GM12878 (cell line): Measurements from ENCODE around the gene DNASE1L1. TPM values are rescaled to one million over a fixed set of nuclear protein-coding genes. Genes with fewer than 3 reads are reported as not detected.

ENCODE experiments used
- ATAC-seq: fragments of 200-7000 bp; cut with Tn5 transposase; 3 replicates; pipeline ENCODE4 v1.9.1; 2020; ENCODE audit warnings: mild to moderate bottlenecking, moderate library complexity
- BruUV-seq: library from RNA; stranded (reverse); fragments of 400-500 nt; replicated peaks from 2 replicates; lab custom pipeline; 2021; lab: Mats Ljungman, UMichigan
- CTCF ChIA-PET: fragments of 300-600 bp; sonication (Branson Sonifier 250); formaldehyde crosslinking; extraction: SDS; loops from one replicate; lab custom pipeline; 2021; ENCODE audit warnings: inconsistent platforms; lab: Yijun Ruan, JAX
- POLR2A ChIA-PET: fragments of 350-600 bp; formaldehyde crosslinking; extraction: SDS; loops from one replicate; lab custom pipeline; 2021; ENCODE audit warnings: inconsistent platforms; lab: Charles Lee
- RAD21 ChIA-PET: fragments of 300-600 bp; sonication (Branson Sonifier 250); formaldehyde crosslinking; loops from one replicate; lab custom pipeline; 2023; ENCODE audit warnings: antibody characterized with exemption; ENCODE audit not compliant: unreplicated experiment; lab: Charles Lee
- SMC1A ChIA-PET: fragments of 300-600 bp; sonication (Branson Sonifier 250); formaldehyde crosslinking; loops from one replicate; lab custom pipeline; 2023; ENCODE audit not compliant: unreplicated experiment, uncharacterized antibody; lab: Charles Lee
- DNase-seq: peaks from one replicate; pipeline ENCODE4 v3.0.0-alpha.2; 2011; ENCODE audit warnings: low read depth, low spot score
- FAIRE-seq: peaks from 3 replicates; lab custom pipeline; 2011; peaks lifted over from hg19 to GRCh38; lab: Jason Lieb, UNC
- H2AFZ ChIP-seq: 2 replicates; pipeline ENCODE4 v1.6.0; 2011; ENCODE audit warnings: low read depth, low read length, control low read depth; ENCODE audit not compliant: control insufficient read depth
- H3K27ac ChIP-seq: 2 replicates; pipeline ENCODE4 v1.5.1; 2011; ENCODE audit warnings: control low read depth; ENCODE audit not compliant: control insufficient read depth, insufficient read depth
- H3K27me3 ChIP-seq, 2 experiments: replicated peaks in 1 of 2; 2 replicates each; pipeline versions ENCODE4 v1.6.0 to v1.6.1; 2011; ENCODE audit warnings: low read length in 1 of 2; ENCODE audit not compliant: control insufficient read depth in 2 of 2, insufficient read depth in 2 of 2
- H3K36me3 ChIP-seq, 2 experiments: 2 replicates each; pipeline ENCODE4 v1.5.1; 2011; ENCODE audit warnings: low read length in 1 of 2; ENCODE audit not compliant: control insufficient read depth in 2 of 2, insufficient read depth in 2 of 2
- H3K4me1 ChIP-seq: 2 replicates; pipeline ENCODE4 v1.6.1; 2011; ENCODE audit warnings: mild to moderate bottlenecking, low read length, moderate library complexity, mixed read lengths; ENCODE audit not compliant: control insufficient read depth, insufficient read depth
- H3K4me2 ChIP-seq: 2 replicates; pipeline ENCODE4 v1.6.0; 2011; ENCODE audit warnings: control low read depth; ENCODE audit not compliant: control insufficient read depth, insufficient read depth
- H3K4me3 ChIP-seq: fragments of 200-600 bp; sonication (generic); 2 replicates; pipeline ENCODE4 v1.5.1; 2016
- H3K79me2 ChIP-seq: 2 replicates; pipeline ENCODE4 v1.6.0; 2011; ENCODE audit warnings: low read length; ENCODE audit not compliant: control insufficient read depth, insufficient read depth
- H3K9ac ChIP-seq: 2 replicates; pipeline ENCODE4 v1.8.0; 2011; ENCODE audit warnings: low read length, control low read depth, mixed read lengths; ENCODE audit not compliant: control insufficient read depth, insufficient read depth
- H3K9me3 ChIP-seq: replicated peaks from 3 replicates; pipeline ENCODE4 v1.5.1; 2011; ENCODE audit warnings: mild to moderate bottlenecking, low read length; ENCODE audit not compliant: control insufficient read depth, insufficient read depth
- H4K20me1 ChIP-seq: 2 replicates; pipeline ENCODE4 v1.6.0; 2011; ENCODE audit not compliant: control insufficient read depth, insufficient read depth
- ATF7 ChIP-seq: fragments of 450-650 bp; IDR thresholded peaks from 2 replicates; pipeline ENCODE4 v1.6.1; 2016; ENCODE audit warnings: low read depth, mild to moderate bottlenecking
- CEBPB ChIP-seq, 2 experiments: fragments of 150-350 bp in 1 of 2; IDR thresholded peaks; 2 replicates each; pipeline ENCODE4 v1.6.1; 2012 to 2014; ENCODE audit warnings: low read depth in 2 of 2, low read length in 2 of 2, borderline replicate concordance in 1 of 2, inconsistent platforms in 1 of 2
- CHD4 ChIP-seq: fragments of 200-600 bp; sonication (generic); IDR thresholded peaks from 2 replicates; pipeline ENCODE4 v1.6.1; 2016; ENCODE audit warnings: mild to moderate bottlenecking
- MAX ChIP-seq: IDR thresholded peaks from 2 replicates; pipeline ENCODE4 v1.6.1; 2012; ENCODE audit warnings: low read depth, low read length, improper control_type of control experiment
- MLLT1 ChIP-seq: fragments of 450-650 bp; IDR thresholded peaks from 2 replicates; pipeline ENCODE4 v1.6.1; 2016; ENCODE audit warnings: mild to moderate bottlenecking
- PML ChIP-seq: IDR thresholded peaks from 2 replicates; pipeline ENCODE4 v1.6.1; 2012; ENCODE audit warnings: low read length, inconsistent platforms
- SMAD5 ChIP-seq: IDR thresholded peaks from 2 replicates; pipeline ENCODE4 v1.6.1; 2016; ENCODE audit warnings: antibody characterized with exemption, low read depth
- SP1 ChIP-seq: IDR thresholded peaks from one replicate; pipeline ENCODE4 v1.6.1; 2011; ENCODE audit warnings: low read depth, low read length
- WGBS: methylation state at CpG from one replicate; pipeline ENCODE4 v1.1.6; 2016; ENCODE audit warnings: low lambda C conversion rate; ENCODE audit not compliant: insufficient replicate concordance, insufficient coverage; ENCODE audit errors: missing lambda C conversion rate; 5-methylcytosine and 5-hydroxymethylcytosine counted together
- in situ Hi-C: fragments of 300-500 bp; cut with MboI; formaldehyde crosslinking; loops from 9 replicates; pipeline ENCODE4 v1.14.3; 2018; ENCODE audit warnings: mixed read lengths
- intact Hi-C: fragments of 100-400 bp; cut with micrococcal nuclease; formaldehyde crosslinking; loops from one replicate; pipeline ENCODE4 v1.14.2; 2022; ENCODE audit not compliant: unreplicated experiment
- polyA plus RNA-seq, 11 experiments: library from polyadenylated mRNA; depleted of rRNA in 4 of 11; unstranded in 6 of 11; stranded (reverse) in 5 of 11; fragments of >200 nt; fragmentation: Nextera tagmentation in 4 of 11; fragmentation: Illumina TruSeq in 1 of 11; extraction: Ambion mirVana in 4 of 11; extraction: Trizol in 1 of 11; gene quantifications; 1 replicate in 1 of 11; 2 replicates in 10 of 11; pipeline versions ENCODE4 v1.2.1 to v1.2.3, GENCODE V29; 2011 to 2016; ENCODE audit warnings: inconsistent platforms in 2 of 11, missing spikeins in 2 of 11, low read depth in 1 of 11
- total RNA-seq, 4 experiments: library from RNA; depleted of rRNA in 3 of 4; stranded (reverse); fragments of >200 nt in 3 of 4; fragmentation: Illumina TruSeq in 1 of 4; extraction: Trizol in 1 of 4; gene quantifications; 2 replicates each; pipeline versions ENCODE4 v1.2.1 to v1.2.3, GENCODE V29; 2013 to 2021

Gene DNASE1L1
- total and polyA plus RNA-seq, 10 of the 15 experiments (the other 5 are each of a cell fraction or from before 2014, with no cell fraction given) = 0.60 to 22.7 (median 6.8) TPM

- peak; percentile 60 for ATAC-seq
- Histone ChIP-seq H3K27me3 (no peaks in the 10 kb centered on the region), H3K9ac (no peak overlapping the region; the same call in 1 of the 2 replicates), H3K4me2 (no peak overlapping the region), H2AFZ (peak overlapping the region; percentile 33), H3K9me3 (no peaks in the 10 kb centered on the region; the same call in 2 of the 3 replicates), H3K27ac (peak overlapping the region; percentile 61), H3K4me3 (peak overlapping the region; percentile 50), H3K79me2 (peaks cover 9% of the 10 kb centered on the region), H3K36me3 (no peaks in the 10 kb centered on the region), H3K4me1 (no peaks in the 10 kb centered on the region), H4K20me1 (no peaks in the 10 kb centered on the region)
- WGBS = 51% methylated on average over 22 of the region's 65 CpGs
- SMC1A ChIA-PET = interaction anchor here (1.1 kb wide), 1 partner anchor 69 kb away, joined by 3 read pairs; no protein-coding TSS in a partner anchor
- intact Hi-C loops (no loop called here), in situ Hi-C loops (no loop called here)
- FAIRE-seq = no peak
- DNase-seq = no peak
- CTCF ChIA-PET = interaction anchor here (0.6 kb wide), 1 partner anchor 84 kb away, joined by 3 read pairs; no protein-coding TSS in a partner anchor
- POLR2A ChIA-PET = interaction anchor here (0.5 to 1.0 kb wide), 4 partner anchors 19 to 703 kb away, joined by 3 to 4 read pairs (median 3); no protein-coding TSS in a partner anchor
- RAD21 ChIA-PET = no interaction called here
- no peak for TF ChIP-seq SP1
- no peak for TF ChIP-seq SMAD5
- 0 out of 2 replicates have a peak, but pooled peaks have one; percentile 30 for TF ChIP-seq MLLT1
- no peak for TF ChIP-seq CEBPB (IDR thresholded peaks at IDR 0.05; ENCODE audit: borderline replicate concordance in 1 of 2, low read depth in 2 of 2, low read length in 2 of 2)
- TF ChIP-seq ATF7 = 0 out of 2 replicates have a peak, but pooled peaks have one; percentile 32
- no peak for TF ChIP-seq MAX
- no peak for TF ChIP-seq CHD4
- TF ChIP-seq PML = no peak
- no TSS peak for BruUV-seq
These were observed 48.5 kb upstream of the DNASE1L1 start for GRCh38 chrX:154457491-154458115.
